H7 (cell line): ENCODE measurements around the gene ABCA7. TPM values are rescaled to one million over a fixed set of nuclear protein-coding genes. Genes with fewer than 3 reads are reported as not detected.
A peak's percentile ranks its signal among the peaks of the same experiment; 100 is the strongest.

Experiments
- DNase-seq: peaks from one replicate; pipeline ENCODE4 v3.0.0; 2012
- H3K27me3 ChIP-seq: 2 replicates; pipeline ENCODE4 v1.6.0; 2011; ENCODE audit warnings: mild to moderate bottlenecking, low read length; ENCODE audit not compliant: control insufficient read depth, insufficient read depth
- H3K36me3 ChIP-seq: replicated peaks from 2 replicates; pipeline ENCODE4 v1.5.1; 2011; ENCODE audit warnings: low read length; ENCODE audit not compliant: control insufficient read depth, insufficient read depth
- H3K4me3 ChIP-seq: 2 replicates; pipeline ENCODE4 v1.5.1; 2011; ENCODE audit warnings: low read depth, mild to moderate bottlenecking, control low read depth, low read length, moderate library complexity; ENCODE audit not compliant: insufficient read depth
- total RNA-seq: library from RNA; depleted of rRNA; stranded (reverse); fragments of >200 nt; shearing (Covaris generic); gene quantifications from 2 replicates; pipeline ENCODE4 v1.2.3, GENCODE V29; 2014

Gene ABCA7
- total RNA-seq, 1 experiment from 2014 or later, result 19.7 TPM

DNA sequence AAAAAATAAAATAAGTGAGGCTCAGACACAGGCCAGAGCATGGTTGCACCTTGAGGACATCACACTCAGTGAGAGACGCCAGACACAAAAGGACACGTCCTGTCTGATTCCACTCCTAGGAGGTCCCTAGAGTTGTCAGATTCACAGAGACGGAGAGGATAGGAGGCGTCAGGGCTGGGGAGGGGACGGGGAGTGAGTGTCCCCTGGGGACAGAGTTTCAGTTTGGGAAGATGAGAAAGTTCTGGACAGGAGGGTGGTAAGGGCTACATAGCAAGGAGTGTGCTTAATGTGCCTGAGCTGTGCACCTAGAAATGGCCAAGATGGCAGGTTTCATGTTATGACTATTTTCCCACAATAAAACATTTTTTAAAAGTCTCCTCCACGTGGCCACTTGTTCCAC, 41.8 kb upstream of the ABCA7 start:
- Histone ChIP-seq H3K27me3 (peaks cover 33% of the 10 kb centered on the region), H3K36me3 (no peaks in the 10 kb centered on the region), H3K4me3 (no peak overlapping the region)
- DNase-seq, result no peak

DNA sequence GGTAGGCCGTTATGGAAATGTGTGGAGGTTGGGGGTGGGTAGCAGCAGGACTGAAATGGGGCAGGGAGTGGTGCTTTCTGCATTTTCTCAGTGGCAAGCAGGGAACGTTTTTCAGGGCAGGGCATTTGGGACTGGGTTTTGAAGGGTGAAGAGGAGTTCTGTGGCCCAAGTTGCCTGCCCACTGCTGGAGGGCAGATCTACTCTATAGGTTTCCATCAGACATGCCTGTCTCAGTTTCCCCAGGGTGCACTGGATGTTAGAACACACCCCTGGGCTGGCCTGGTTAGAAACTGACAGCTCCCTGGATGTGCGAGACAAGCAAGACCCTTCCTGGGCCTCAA, 40.6 kb upstream of the ABCA7 start:
- Histone ChIP-seq H3K36me3 (no peaks in the 10 kb centered on the region), H3K4me3 (no peak overlapping the region), H3K27me3 (peaks cover 33% of the 10 kb centered on the region)
- DNase-seq, result no peak

DNA sequence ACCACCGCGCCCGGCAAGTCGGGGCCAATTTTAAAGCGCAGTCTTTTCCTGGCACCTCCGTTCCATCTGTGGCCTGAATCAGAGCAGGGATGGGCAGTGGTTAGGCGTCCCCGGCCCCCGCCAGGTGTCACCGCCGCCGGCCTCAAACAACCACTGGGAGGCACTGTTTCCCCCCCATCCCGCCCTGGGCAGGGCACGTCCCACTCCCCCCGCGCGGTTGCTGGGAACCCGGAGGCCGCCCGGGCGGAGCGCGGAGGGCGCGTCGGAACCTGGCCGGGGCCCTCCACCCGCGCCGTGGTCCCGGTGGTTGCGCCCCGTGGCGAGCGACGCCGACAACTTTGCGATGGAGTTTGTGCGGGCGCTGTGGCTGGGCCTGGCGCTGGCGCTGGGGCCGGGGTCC, 39.8 kb upstream of the ABCA7 start, which contains the start of gene GRIN3B:
TSS of gene GRIN3B (plus strand) at position 325 of the 400 bp plus-strand sequence. CDS start at position 344, 19 bp downstream.
- peaks cover 33% of the 10 kb centered on the region for H3K27me3 ChIP-seq
- DNase-seq, result peak; percentile 99
- H3K36me3 ChIP-seq, result no peaks in the 10 kb centered on the region
- H3K4me3 ChIP-seq, result peak within 1 kb of the TSS; percentile 41

DNA sequence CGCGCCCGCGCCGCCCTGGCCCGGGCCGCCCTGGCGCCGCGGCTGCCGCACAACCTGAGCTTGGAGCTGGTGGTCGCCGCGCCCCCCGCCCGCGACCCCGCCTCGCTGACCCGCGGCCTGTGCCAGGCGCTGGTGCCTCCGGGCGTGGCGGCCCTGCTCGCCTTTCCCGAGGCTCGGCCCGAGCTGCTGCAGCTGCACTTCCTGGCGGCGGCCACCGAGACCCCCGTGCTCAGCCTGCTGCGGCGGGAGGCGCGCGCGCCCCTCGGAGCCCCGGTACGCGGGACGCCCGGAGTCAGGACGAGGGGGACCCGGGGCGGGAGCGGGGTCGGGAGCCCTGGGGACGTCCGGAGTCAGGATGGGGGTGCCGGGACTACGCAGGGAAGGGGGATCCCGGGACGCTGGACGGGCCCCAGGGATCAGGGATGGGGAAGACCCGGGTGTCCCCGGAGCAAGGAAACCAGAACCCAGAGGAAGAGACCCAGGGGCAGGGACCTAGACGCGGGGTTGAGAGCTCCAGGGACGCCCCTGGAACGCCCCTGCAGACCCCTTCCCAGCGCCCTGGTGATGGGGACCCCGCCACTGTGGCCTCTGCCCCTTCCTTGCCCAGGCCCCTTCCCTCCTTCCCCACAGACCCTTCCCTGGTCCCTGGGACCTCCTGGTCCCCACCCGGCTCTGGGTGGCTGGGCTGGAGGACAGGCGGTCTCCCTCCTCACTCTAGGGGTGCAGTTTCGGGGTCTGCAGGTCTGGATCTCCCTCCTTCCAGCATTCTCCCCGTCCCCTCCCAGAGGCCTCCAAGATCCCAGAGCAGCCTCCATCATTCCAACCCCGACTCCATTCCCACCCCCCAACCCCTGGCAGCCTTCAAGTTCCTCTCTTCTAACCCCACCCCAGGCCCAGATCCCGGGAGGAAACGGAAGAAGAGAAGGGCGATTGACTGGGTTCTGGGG, 39.0 kb upstream of the ABCA7 start:
- Histone ChIP-seq H3K4me3 (peak overlapping the region; percentile 25), H3K27me3 (peaks cover 33% of the 10 kb centered on the region), H3K36me3 (no peaks in the 10 kb centered on the region)
- DNase-seq, result peak; percentile 94

DNA sequence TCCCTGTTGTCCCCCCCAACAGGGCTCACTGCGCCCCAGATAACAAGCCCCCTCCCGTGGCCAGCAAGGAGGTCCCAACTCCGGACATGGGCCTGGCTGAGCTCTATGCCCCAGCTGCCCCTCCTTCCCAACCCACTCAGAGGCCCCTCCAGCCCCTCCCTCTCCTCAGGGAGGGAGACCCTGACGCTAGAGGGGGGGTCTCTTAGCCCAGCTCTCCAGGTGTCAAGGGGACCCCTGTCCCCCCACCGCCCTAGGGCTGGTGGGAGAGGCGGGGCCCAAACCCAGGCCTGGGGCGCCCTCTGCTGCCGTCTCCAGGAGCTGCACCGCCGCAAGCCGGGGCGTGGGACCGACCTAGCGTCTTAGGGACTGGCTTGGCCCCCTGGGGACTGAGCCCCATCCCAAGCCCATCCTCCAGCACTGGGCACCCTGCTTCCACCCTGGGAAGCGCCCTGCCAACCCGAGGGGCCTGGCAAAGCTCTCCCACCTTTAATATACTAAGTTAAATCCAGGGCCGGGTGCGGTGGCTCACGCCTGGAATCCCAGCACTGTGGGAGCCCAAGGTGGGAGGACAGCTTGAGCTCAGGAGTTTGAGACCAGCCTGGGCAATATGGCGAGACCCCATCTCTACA, 38.3 kb upstream of the ABCA7 start:
- Histone ChIP-seq H3K4me3 (no peak overlapping the region; the same call in 1 of the 2 replicates), H3K36me3 (no peaks in the 10 kb centered on the region), H3K27me3 (peaks cover 25% of the 10 kb centered on the region)
- DNase-seq, result peak; percentile 98

DNA sequence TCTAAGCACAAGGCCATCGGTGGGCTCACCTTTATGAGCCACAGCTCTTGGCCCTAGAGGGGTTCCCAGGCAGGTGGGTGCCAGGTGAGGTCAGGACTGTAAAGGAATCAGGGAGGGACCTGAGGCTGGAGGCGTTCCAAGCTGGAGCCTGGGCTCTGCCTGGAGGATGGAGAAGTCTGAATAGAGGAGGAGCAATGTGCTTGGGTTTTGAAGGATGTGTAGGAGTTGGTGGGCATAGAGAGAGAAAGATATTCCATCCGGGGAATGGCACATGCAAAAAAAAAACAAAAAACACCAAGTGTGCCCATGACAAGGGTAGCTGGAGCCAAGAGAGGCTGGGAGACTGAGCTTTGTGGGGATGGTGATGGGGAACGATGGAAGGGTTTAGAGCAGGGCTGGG, 37.3 kb upstream of the ABCA7 start:
- Histone ChIP-seq H3K27me3 (peaks cover 25% of the 10 kb centered on the region), H3K4me3 (no peak overlapping the region), H3K36me3 (no peaks in the 10 kb centered on the region)
- no peak for DNase-seq

DNA sequence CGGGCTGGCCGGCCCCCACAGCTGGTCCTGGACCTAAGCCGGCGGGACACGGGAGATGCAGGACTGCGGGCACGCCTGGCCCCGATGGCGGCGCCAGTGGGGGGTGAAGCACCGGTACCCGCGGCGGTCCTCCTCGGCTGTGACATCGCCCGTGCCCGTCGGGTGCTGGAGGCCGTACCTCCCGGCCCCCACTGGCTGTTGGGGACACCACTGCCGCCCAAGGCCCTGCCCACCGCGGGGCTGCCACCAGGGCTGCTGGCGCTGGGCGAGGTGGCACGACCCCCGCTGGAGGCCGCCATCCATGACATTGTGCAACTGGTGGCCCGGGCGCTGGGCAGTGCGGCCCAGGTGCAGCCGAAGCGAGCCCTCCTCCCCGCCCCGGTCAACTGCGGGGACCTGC, 36.6 kb upstream of the ABCA7 start:
- Histone ChIP-seq H3K4me3 (no peak overlapping the region), H3K36me3 (no peaks in the 10 kb centered on the region), H3K27me3 (peaks cover 21% of the 10 kb centered on the region)
- DNase-seq, result no peak

DNA sequence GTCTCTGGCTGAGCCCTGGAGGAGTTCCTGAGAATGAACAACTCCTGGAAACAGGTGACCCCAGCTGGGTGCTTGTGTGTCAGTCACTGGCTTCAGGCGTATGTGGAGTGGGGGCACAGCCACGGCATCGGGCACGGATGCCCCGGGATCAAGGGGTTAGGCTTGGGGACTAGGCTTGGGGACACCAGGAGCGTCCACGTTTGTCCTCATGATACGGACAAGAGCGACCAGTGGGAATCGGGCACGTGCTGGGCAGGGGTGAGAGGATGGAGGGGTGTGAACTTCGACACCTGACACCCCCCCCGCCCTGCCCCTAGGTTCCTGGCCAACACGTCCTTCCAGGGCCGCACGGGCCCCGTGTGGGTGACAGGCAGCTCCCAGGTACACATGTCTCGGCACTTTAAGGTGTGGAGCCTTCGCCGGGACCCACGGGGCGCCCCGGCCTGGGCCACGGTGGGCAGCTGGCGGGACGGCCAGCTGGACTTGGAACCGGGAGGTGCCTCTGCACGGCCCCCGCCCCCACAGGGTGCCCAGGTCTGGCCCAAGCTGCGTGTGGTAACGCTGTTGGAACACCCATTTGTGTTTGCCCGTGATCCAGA, 35.6 kb upstream of the ABCA7 start:
- DNase-seq, result peak; percentile 78
- Histone ChIP-seq H3K36me3 (no peaks in the 10 kb centered on the region), H3K4me3 (no peak overlapping the region), H3K27me3 (peaks cover 15% of the 10 kb centered on the region)

DNA sequence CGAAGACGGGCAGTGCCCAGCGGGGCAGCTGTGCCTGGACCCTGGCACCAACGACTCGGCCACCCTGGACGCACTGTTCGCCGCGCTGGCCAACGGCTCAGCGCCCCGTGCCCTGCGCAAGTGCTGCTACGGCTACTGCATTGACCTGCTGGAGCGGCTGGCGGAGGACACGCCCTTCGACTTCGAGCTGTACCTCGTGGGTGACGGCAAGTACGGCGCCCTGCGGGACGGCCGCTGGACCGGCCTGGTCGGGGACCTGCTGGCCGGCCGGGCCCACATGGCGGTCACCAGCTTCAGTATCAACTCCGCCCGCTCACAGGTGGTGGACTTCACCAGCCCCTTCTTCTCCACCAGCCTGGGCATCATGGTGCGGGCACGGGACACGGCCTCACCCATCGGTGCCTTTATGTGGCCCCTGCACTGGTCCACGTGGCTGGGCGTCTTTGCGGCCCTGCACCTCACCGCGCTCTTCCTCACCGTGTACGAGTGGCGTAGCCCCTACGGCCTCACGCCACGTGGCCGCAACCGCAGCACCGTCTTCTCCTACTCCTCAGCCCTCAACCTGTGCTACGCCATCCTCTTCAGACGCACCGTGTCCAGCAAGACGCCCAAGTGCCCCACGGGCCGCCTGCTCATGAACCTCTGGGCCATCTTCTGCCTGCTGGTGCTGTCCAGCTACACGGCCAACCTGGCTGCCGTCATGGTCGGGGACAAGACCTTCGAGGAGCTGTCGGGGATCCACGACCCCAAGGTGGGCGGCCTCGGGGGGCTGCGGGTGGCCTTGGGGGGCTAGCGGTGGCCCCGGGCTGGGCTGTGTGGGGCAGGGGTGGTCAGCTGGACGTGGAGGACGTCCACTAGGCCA, 34.9 kb upstream of the ABCA7 start:
- no peak for DNase-seq
- peaks cover 13% of the 10 kb centered on the region for H3K27me3 ChIP-seq
- peaks cover 1% of the 10 kb centered on the region; the same call in 1 of the 2 replicates for H3K36me3 ChIP-seq
- no peak overlapping the region for H3K4me3 ChIP-seq

DNA sequence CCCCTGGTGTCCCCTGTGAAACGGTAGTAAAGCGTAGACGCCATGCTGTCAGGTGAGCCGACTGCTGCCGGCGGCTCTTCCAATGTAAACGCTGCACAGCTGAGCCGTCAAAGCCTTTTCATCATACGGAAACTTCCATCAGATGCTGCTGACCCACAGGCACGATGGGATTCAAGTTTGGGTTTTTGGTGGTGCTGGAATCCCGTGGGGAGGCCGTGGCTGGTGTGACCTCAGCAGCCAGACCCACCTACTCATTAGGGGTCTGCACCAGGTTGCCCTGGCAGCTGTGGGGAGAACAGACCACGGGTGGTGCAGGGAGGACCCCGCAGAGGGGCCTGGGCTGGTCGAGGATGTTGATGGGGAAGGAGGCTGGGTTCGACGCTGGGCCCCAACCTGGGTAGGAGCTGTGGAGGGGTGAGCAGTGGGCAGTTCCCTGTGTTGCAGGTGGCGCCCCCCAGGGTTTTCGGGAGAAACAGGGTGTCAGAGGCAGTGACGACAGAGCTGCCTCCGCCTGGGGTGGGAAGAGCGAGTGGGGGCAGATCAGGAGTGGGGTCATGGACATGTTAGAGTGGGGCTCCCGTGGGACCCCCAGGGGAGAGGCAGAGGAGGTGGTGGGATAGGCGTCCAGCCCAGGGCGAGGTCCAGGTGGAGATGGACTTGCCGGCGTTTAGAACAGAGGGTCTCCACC, 33.1 kb upstream of the ABCA7 start:
- Histone ChIP-seq H3K36me3 (peaks cover 1% of the 10 kb centered on the region; the same call in 1 of the 2 replicates), H3K4me3 (no peak overlapping the region), H3K27me3 (no peaks in the 10 kb centered on the region)
- DNase-seq, result no peak

DNA sequence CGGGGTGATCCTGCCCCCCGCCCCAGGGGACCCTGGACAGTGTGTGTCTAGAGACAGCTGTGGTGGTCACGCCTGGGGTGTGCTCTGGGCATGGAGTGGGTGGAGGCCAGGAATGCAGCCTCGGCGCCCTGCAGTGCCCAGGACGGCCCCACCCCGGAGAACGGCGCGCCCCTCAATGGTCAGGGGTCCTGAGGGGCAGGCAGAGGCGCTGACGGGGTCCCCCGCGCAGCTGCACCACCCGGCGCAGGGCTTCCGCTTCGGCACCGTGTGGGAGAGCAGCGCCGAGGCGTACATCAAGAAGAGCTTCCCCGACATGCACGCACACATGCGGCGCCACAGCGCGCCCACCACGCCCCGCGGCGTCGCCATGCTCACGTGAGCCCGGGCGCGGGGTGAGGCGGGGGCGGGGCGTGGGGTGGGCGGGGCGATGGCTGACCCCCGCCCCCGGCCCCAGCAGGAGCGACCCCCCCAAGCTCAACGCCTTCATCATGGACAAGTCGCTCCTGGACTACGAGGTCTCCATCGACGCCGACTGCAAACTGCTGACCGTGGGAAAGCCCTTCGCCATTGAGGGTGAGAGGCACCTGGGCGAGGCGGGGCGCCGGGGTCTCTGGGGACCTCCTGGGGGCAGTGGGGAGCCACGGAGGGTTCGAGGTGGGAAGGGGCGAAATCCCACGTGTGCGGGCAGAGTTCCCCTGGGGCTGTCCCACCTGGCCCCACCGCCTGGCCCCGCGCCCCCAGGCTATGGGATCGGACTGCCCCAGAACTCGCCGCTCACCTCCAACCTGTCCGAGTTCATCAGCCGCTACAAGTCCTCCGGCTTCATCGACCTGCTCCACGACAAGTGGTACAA, 32.3 kb upstream of the ABCA7 start:
- Histone ChIP-seq H3K36me3 (peaks cover 4% of the 10 kb centered on the region), H3K27me3 (no peaks in the 10 kb centered on the region), H3K4me3 (no peak overlapping the region)
- peak; percentile 77 for DNase-seq

DNA sequence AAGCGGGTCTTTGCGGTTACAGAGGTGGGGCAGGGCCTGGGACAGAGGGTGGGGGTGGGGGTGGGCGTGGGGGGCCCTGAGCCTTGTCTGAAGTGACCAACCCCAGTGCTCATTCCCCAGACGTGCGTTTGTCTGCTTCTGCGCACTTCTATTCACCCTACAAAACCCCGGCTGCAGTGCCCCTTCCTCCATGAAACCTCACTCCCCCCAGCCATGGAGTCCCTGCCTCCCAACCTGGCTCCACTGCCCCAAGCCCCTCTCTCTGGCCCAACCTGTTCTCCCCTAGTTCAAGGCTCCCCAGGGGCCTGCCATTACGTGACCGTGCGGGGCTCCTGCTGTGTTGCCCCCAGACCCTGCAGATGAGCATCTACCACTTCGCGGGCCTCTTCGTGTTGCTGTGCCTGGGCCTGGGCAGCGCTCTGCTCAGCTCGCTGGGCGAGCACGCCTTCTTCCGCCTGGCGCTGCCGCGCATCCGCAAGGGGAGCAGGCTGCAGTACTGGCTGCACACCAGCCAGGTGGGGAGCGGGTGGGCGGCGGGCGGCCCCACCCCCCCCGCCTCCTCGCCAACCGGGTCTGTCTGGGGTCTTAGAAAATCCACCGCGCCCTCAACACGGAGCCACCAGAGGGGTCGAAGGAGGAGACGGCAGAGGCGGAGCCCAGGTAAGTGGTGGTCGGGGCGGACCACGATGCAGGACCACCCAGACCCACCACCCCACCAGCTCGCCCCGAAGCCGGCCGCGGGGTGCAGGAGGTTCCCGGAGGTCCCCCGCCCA, 31.5 kb upstream of the ABCA7 start:
- peaks cover 6% of the 10 kb centered on the region for H3K36me3 ChIP-seq
- no peaks in the 10 kb centered on the region for H3K27me3 ChIP-seq
- H3K4me3 ChIP-seq, result no peak overlapping the region
- peak; percentile 78 for DNase-seq
